Smooth muscle cell (in vitro differentiated cells): ENCODE measurements around the gene ACBD3. TPM values are rescaled to one million over a fixed set of nuclear protein-coding genes. Genes with fewer than 3 reads are reported as not detected.
A peak's percentile ranks its signal among the peaks of the same experiment; 100 is the strongest.

Source experiments
- DNase-seq: peaks from one replicate; lab custom pipeline; 2025; ENCODE audit not compliant: unreplicated experiment; lab: John Stamatoyannopoulos, UW
- H2AFZ ChIP-seq: fragments of 200-600 bp; sonication (generic); 2 replicates; pipeline ENCODE4 v1.6.0; 2016; ENCODE audit warnings: antibody characterized with exemption, low read depth, mild to moderate bottlenecking
- H3F3A ChIP-seq: fragments of 200-600 bp; sonication (generic); 2 replicates; pipeline ENCODE4 v1.6.0; 2017; ENCODE audit warnings: antibody characterized with exemption, low read depth
- H3K27ac ChIP-seq: fragments of 200-600 bp; sonication (generic); 2 replicates; pipeline ENCODE4 v1.5.1; 2016; ENCODE audit warnings: low read depth, mild to moderate bottlenecking
- H3K27me3 ChIP-seq: fragments of 200-600 bp; sonication (generic); 2 replicates; pipeline ENCODE4 v1.6.1; 2016; ENCODE audit warnings: low read depth, mild to moderate bottlenecking
- H3K36me3 ChIP-seq: fragments of 200-600 bp; sonication (generic); 2 replicates; pipeline ENCODE4 v1.5.1; 2016; ENCODE audit warnings: low read depth
- H3K4me1 ChIP-seq: fragments of 200-600 bp; sonication (generic); 2 replicates; pipeline ENCODE4 v1.5.1; 2016; ENCODE audit warnings: low read depth
- H3K4me2 ChIP-seq: fragments of 200-600 bp; sonication (generic); 2 replicates; pipeline ENCODE4 v1.6.0; 2016; ENCODE audit warnings: mild to moderate bottlenecking
- H3K4me3 ChIP-seq: fragments of 200-600 bp; sonication (generic); 2 replicates; pipeline ENCODE4 v1.5.1; 2016; ENCODE audit warnings: mild to moderate bottlenecking
- H3K79me2 ChIP-seq: fragments of 200-600 bp; sonication (generic); 2 replicates; pipeline ENCODE4 v1.6.0; 2016; ENCODE audit warnings: low read depth, mild to moderate bottlenecking
- H3K9ac ChIP-seq: fragments of 200-600 bp; sonication (generic); 2 replicates; pipeline ENCODE4 v1.6.0; 2016; ENCODE audit warnings: low read depth
- H3K9me3 ChIP-seq: fragments of 200-600 bp; sonication (generic); replicated peaks from 2 replicates; pipeline ENCODE4 v1.5.1; 2016; ENCODE audit warnings: low read depth
- H4K20me1 ChIP-seq: fragments of 200-600 bp; sonication (generic); 2 replicates; pipeline ENCODE4 v1.6.0; 2016; ENCODE audit warnings: low read depth
- WGBS: methylation state at CpG from one replicate; pipeline ENCODE4 v1.1.7; 2016; ENCODE audit warnings: low lambda C conversion rate; 5-methylcytosine and 5-hydroxymethylcytosine counted together
- polyA plus RNA-seq: library from polyadenylated mRNA; unstranded; fragments of >200 nt; fragmentation: Nextera tagmentation; extraction: Ambion mirVana; gene quantifications from 2 replicates; pipeline ENCODE4 v1.2.1, GENCODE V29; 2016
- total RNA-seq: library from RNA; depleted of rRNA; stranded (reverse); fragments of >200 nt; gene quantifications from 2 replicates; pipeline ENCODE4 v1.2.3, GENCODE V29; 2014
- TF ChIP-seq, protein P1 (sequence below): fragments of 200-600 bp; sonication (generic); IDR thresholded peaks from 2 replicates; pipeline ENCODE4 v1.5.1; 2017; ENCODE audit warnings: borderline replicate concordance, mild to moderate bottlenecking, antibody characterized with exemption; ENCODE audit not compliant: insufficient read depth, poor library complexity, severe bottlenecking

Gene ACBD3
- total and polyA plus RNA-seq, 2 experiments from 2014 or later = 82.0 to 118 TPM

DNA sequence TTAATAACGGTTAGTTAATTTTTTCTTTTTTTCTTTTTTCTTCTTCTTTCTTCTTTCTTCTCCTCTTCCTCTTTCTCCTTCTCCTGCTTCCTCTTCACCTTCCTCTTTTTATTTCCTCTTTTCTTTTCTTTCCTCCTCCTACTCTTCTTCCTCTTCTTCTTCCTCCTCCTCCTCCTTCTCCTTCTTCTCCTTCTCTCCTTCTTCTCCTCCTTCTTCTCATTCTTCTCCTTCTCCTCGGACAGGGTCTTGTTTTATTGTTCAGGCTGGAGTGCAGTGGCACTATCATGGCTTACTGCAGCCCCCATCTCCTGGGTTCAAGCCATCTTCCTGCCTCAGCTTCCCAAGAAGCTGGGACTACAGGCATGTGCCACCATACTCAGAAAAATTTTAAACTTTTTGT is 13.4 kb upstream of the ACBD3 start:
- H3K4me3 ChIP-seq = no peak overlapping the region
- 76% methylated on average over 2 of the region's 2 CpGs for WGBS
- H3F3A ChIP-seq = no peaks in the 10 kb centered on the region
- H3K36me3 ChIP-seq = no peaks in the 10 kb centered on the region
- TF ChIP-seq, protein P1, sequence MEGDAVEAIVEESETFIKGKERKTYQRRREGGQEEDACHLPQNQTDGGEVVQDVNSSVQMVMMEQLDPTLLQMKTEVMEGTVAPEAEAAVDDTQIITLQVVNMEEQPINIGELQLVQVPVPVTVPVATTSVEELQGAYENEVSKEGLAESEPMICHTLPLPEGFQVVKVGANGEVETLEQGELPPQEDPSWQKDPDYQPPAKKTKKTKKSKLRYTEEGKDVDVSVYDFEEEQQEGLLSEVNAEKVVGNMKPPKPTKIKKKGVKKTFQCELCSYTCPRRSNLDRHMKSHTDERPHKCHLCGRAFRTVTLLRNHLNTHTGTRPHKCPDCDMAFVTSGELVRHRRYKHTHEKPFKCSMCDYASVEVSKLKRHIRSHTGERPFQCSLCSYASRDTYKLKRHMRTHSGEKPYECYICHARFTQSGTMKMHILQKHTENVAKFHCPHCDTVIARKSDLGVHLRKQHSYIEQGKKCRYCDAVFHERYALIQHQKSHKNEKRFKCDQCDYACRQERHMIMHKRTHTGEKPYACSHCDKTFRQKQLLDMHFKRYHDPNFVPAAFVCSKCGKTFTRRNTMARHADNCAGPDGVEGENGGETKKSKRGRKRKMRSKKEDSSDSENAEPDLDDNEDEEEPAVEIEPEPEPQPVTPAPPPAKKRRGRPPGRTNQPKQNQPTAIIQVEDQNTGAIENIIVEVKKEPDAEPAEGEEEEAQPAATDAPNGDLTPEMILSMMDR = no peak
- no peaks in the 10 kb centered on the region for H3K79me2 ChIP-seq
- H3K27me3 ChIP-seq = no peaks in the 10 kb centered on the region
- H3K9ac ChIP-seq = no peak overlapping the region
- no peaks in the 10 kb centered on the region for H4K20me1 ChIP-seq
- no peak overlapping the region for H2AFZ ChIP-seq
- no peak overlapping the region for H3K27ac ChIP-seq
- DNase-seq = no peak
- no peaks in the 10 kb centered on the region for H3K9me3 ChIP-seq
- no peak overlapping the region for H3K4me2 ChIP-seq
- H3K4me1 ChIP-seq = no peaks in the 10 kb centered on the region

DNA sequence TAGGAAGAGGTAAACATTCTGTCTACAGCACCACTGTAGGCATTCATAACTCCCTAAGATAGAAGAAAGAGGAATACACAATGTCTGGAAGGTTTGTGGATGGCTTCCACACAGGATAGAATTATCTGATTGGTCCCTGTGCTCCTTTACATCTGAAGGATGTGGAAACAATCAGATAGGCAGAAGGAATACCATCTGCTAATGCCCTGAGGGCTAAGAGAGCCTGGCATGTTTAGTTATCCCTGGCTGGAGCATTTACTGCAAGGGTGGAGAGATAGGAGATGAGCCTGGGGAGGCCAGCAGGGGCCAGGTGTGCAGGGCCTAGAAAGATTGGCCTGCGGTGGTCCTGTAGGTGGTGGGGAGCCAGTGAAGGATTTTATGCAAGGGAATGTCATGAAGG is 8.6 kb upstream of the ACBD3 start:
- no peaks in the 10 kb centered on the region for H3K9me3 ChIP-seq
- no peak overlapping the region for H3K27ac ChIP-seq
- DNase-seq = no peak
- H3K4me2 ChIP-seq = no peak overlapping the region
- H3K4me3 ChIP-seq = no peak overlapping the region
- H3K9ac ChIP-seq = no peak overlapping the region
- H3K36me3 ChIP-seq = no peaks in the 10 kb centered on the region
- H2AFZ ChIP-seq = no peak overlapping the region
- no peaks in the 10 kb centered on the region for H4K20me1 ChIP-seq
- TF ChIP-seq, protein P1 = no peak
- 85% methylated on average over 1 of the region's 1 CpG for WGBS
- no peaks in the 10 kb centered on the region for H3F3A ChIP-seq
- H3K4me1 ChIP-seq = no peaks in the 10 kb centered on the region
- no peaks in the 10 kb centered on the region for H3K27me3 ChIP-seq
- no peaks in the 10 kb centered on the region for H3K79me2 ChIP-seq

DNA sequence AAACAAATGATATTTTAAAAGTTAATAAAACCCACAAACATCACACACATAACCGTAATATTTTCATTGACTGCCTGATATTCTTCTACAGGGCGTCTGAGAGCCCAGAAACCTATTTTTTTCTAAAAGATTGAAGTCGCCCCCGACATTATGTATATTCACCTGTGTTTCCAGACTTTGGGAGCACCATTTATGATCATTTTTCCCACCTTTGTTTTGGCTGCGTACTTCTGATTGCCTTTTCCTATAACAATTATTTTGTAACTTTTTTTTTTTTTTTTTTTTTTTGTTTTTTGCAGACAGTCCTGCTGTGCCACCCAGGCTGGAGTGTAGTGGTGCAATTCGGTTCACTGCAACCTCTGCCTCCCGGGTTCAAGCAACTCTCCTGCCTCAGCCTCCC is 839 bp upstream of the ACBD3 start:
- peak overlapping the region; percentile 94 for H3K4me2 ChIP-seq
- TF ChIP-seq, protein P1 = no peak
- peak overlapping the region; percentile 86 for H3K4me3 ChIP-seq
- DNase-seq = no peak
- H3K27me3 ChIP-seq = no peaks in the 10 kb centered on the region
- peaks cover 35% of the 10 kb centered on the region for H4K20me1 ChIP-seq
- peaks cover 12% of the 10 kb centered on the region for H3K4me1 ChIP-seq
- H3K9ac ChIP-seq = peak overlapping the region; percentile 85
- 93% methylated on average over 7 of the region's 7 CpGs for WGBS
- H3K79me2 ChIP-seq = peaks cover 47% of the 10 kb centered on the region
- H3K9me3 ChIP-seq = no peaks in the 10 kb centered on the region
- peak overlapping the region; percentile 94 for H2AFZ ChIP-seq
- H3K36me3 ChIP-seq = no peaks in the 10 kb centered on the region
- peak overlapping the region; percentile 82 for H3K27ac ChIP-seq
- H3F3A ChIP-seq = no peaks in the 10 kb centered on the region

DNA sequence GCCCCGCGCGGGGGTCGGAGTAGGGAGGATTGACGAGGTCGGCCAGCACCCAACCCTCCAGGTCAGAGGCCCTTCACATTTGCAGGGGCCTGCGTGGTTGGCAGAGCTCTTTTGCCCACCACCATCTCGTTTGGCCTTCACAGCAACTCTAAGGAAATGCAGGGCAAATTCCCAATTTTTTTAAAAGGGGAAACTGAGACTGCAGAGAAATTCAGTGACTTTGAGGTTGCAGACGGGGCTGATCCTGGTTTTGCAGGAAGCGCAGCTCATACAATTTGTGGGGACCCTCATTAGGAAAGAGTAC is 430 bp upstream of the ACBD3 start:
- H3K36me3 ChIP-seq = no peaks in the 10 kb centered on the region
- peaks cover 51% of the 10 kb centered on the region for H3K79me2 ChIP-seq
- H2AFZ ChIP-seq = peak overlapping the region; percentile 94
- H3K4me2 ChIP-seq = peak overlapping the region; percentile 94
- TF ChIP-seq, protein P1 = no peak
- no peaks in the 10 kb centered on the region for H3K27me3 ChIP-seq
- H3K4me3 ChIP-seq = peak overlapping the region; percentile 86
- peaks cover 12% of the 10 kb centered on the region for H3K4me1 ChIP-seq
- WGBS = 12% methylated on average over 10 of the region's 10 CpGs
- no peak for DNase-seq
- H4K20me1 ChIP-seq = peaks cover 39% of the 10 kb centered on the region
- peak overlapping the region; percentile 82 for H3K27ac ChIP-seq
- H3K9ac ChIP-seq = peak overlapping the region; percentile 85
- no peaks in the 10 kb centered on the region for H3F3A ChIP-seq
- no peaks in the 10 kb centered on the region for H3K9me3 ChIP-seq
